HG03354 (cell line): ENCODE results near the gene OPCML.

Source experiments
- ATAC-seq: cut with Tn5 transposase; IDR thresholded peaks from one replicate; pipeline ENCODE4 v1.9.1; 2021; ENCODE audit warnings: mild to moderate bottlenecking; ENCODE audit not compliant: unreplicated experiment, poor library complexity, severe bottlenecking

OPCML gene

DNA sequence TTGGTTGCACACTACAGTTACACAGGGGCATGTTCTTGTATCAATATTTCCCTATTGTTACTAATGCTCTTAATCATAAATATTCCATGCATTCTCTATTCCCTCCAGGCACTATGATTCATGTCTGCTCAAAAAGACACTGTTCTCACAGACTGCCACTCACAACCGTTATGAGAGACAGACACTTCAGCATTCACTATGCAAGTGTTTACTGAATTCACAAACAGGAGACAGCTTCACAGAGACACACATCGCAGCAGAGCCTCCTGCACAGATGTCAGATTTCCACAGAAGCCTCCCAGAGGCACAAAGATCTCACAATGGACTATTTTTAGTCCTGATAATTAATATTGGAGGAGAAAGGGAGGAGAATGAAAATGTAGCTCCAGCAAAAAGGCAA lies 930.4 kb downstream of the OPCML start:
- no peak for ATAC-seq

- no peak for ATAC-seq
Measured at GRCh38 chr11:132595711-132596134, 936.6 kb downstream of the OPCML start.

DNA sequence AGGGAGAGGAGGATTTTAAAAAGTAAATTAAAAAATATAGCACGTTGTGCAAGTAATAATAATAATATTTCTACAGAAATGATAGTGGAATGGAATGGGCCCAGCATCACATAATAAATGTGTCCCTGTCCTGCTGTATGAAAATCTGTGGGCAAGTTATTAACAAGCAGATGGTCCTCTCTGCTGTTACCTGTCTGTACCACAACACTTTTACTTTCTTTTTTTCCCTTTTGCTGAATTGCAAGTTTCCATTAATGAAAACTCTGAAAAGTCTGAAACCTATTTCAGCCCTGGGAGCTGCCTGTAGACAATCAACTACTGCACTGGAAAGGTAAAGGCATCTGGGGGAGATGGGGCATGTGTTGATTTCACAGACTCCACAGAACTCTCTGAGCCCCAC lies 937.1 kb downstream of the OPCML start:
- ATAC-seq = no peak

DNA sequence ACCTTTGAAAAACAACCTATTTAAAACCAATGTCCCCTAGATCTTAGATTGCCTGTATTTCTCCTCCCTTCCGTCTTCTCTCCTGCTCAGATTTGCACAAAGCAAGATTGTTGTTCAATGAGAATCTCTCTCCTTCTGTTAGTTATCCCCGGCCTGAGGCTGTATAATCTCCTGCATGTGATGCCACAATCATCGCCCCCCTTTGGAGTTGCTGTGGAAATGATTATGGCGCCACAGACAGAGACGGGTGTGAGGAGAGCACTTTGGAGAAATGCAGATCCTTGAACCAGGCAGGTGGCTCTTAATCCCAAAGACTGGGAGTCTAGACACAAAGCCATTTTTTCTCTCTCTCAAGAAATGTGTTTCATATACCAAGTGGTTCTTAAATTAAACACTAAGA lies 941.3 kb downstream of the OPCML start:
- ATAC-seq = no peak

- no peak for ATAC-seq
Measured at GRCh38 chr11:132590554-132590953, 941.7 kb downstream of the OPCML start.

- ATAC-seq = no peak
Measured at GRCh38 chr11:132589791-132590190, 942.5 kb downstream of the OPCML start.

GRCh38 chr11:132588366-132588765 lies 943.9 kb downstream of the OPCML start:
- no peak for ATAC-seq

DNA sequence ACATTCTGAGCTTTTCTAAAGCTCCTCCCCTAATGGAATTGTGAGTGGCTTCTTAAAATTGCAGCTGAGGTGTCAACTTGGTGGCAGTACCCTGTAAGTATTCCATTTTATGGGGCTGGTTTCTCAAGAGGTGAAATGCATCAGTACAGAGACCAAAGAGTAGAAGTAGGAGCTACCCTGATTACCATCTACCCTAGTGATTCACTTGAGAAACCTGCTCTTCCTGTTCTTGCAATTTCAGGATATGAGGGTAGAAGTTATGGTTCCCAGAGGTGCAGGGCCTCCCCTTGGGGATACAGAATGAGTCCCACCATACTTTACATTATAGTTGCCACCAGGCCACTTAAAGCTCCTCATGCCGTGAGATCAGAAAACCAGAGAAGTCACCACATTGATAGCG lies 944.6 kb downstream of the OPCML start:
- no peak for ATAC-seq

GRCh38 chr11:132586801-132587200 lies 945.5 kb downstream of the OPCML start:
- no peak for ATAC-seq

DNA sequence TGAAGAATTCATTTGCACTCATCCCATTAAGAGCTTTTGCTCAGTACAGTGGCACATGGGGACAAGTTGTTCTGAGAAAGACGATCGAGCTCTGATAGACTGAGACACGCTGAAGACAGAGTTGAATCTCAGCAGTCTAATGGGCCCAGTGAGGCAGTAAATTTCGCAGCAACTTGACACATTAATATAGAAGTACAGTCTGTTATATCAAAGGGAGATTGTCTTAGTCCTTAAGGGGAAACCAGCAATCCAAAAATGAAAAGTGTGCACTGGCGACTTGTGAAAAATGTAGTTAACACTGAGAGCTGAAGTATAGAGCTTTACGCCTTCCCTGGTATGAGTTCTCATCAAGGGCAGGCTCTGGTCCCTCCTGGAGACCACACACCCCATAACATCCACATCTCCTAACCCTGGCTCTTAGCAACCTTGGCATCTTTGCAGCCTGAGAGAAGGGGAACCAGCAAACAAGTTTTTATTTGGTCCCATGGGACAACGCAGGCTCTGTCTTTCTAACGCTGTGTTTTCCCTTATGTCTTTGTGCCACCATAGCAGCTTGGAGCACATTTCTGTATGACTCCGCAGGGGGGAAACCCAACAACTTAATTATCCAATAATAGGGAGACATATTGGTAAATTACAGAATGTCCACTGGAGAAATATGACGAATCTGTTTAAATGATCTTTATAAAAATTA lies 952.5 kb downstream of the OPCML start:
- ATAC-seq = no peak

- ATAC-seq = no peak
Measured at GRCh38 chr11:132579136-132579535, 953.2 kb downstream of the OPCML start.

DNA sequence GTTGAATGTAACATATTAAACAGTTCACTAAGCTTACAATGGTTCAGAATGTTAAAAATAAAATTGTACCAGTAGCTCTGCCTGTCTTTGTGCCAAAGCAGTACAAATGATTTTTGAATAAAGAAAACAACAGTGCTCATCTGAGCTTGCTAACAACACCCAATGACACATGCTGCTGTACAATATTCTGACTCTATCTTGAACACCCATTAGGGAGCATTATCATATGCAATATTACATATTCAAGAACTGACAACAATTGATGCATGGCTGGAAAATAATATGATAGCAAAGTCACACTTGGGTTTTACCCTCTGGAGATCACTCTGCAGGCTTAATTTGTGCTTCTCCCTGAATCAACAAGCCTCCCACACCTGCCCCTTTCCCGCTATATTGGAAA lies 953.7 kb downstream of the OPCML start:
- ATAC-seq = no peak

- ATAC-seq = no peak
Measured at GRCh38 chr11:132576706-132577105, 955.6 kb downstream of the OPCML start.

DNA sequence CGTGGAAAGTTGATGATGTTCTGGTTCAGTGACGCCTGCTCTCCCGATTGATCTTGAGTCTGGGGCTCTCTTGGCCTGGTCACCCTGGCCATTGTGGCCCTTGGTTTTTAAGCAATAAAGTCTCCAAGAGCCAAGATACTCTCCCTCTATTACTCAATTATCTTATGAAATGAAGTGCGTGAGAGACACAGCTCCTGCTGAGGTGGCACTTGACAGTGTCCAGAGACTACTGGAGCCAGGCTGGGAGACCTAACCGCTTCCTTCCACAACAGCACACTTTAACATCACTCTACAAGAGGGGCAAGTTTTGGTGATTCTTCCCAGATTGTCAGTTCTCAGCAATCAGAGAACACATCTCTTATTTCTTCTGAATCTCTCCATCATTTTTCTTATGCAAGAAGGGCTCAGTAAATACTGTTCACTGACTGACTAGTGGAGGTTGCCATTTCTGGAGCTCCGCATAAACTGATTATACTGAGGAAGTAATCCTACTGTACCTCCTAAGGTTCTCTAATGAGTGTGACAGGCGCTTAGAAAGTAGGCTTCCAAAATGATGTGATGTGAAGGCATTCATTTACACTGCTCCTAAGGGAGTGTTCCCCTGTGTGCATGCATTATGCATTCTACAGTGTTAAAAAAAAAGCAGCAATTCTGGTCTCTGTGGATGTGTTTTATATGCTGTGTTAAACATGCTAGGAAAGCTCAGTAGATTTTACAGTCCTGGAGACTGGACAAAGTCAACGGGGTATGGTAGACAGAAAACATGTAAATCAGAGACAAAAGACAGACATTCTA lies 968.0 kb downstream of the OPCML start:
- no peak for ATAC-seq

GRCh38 chr11:132563050-132563449 lies 969.3 kb downstream of the OPCML start:
- ATAC-seq = no peak

GRCh38 chr11:132561937-132562336 lies 970.4 kb downstream of the OPCML start:
- no peak for ATAC-seq

DNA sequence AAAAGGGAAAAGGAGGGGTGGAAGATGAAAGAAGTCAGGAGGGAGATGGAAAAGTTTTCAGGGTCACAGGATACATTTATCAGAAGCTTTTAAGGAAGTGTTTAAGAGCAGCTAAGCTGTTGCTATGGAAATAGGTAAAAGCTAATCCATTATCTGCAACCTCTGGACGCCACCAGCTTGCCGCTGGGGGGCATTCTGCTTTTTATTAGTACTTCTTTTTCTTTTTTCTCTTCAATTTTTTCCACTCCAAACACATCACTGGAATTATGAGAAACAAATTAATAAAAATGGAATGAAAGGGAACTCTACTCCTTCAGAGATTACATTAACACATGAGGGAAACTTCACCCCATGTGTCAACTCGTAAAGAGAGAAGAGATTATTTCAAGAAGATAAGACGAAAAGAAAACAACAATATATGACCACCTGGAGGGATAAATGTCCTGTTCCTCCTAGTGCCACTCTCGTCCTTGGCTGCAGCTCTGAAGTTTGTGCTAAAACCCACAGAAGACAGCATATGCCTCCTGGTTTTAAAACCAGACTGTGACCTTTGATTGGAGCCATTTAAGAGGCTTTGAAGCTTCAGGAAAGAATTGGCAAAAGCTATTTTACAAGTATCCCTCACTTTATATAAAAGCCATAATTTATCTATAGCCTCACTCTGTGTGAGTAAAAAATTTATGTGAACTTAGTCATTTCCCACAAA lies 972.8 kb downstream of the OPCML start:
- no peak for ATAC-seq

GRCh38 chr11:132556316-132556715 lies 976.0 kb downstream of the OPCML start:
- ATAC-seq = no peak

DNA sequence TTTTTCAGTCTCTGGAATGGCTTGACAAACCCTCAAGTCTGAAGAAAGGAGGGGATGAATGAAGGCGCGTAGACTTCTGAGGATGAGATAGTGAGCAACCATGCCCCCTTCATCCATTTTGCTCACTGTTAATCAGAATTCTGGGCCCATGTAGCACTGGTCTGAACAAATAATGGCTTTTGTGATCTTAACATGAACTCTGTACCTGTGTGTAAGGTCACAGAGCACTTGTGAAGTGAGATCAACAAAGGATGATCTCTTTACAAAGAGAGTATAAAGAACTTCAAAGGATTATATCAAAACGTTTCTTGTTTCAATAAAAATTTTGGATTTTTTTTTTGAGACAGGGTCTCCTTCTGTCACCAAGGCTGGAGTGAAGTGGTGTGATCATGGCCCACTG lies 976.7 kb downstream of the OPCML start:
- ATAC-seq = no peak

DNA sequence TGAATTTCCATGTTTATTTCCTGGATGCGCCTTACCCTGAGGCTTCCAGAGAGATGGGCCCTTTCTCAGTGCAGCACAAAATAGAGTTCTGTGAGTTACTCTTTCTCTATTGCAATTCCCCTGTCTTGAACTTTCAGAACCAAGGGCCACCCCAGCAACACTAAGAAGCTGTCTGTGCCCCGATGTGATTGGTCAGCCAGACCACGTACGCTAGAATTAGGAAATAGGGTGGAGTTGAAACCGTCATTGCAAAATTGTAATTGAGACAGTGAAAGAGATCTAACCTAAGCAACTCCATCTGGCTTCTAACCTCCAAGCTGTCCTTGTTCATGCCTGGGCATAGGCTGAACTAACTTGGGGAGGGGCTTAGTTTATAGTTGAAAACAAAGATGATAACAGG lies 981.3 kb downstream of the OPCML start:
- no peak for ATAC-seq

- ATAC-seq = no peak
Measured at GRCh38 chr11:132549561-132549960, 982.7 kb downstream of the OPCML start.
